ENCODE results near the gene DYDC2. TPM values are rescaled to one million over a fixed set of nuclear protein-coding genes. Genes with fewer than 3 reads are reported as not detected.

Gene DYDC2
- polyA plus RNA-seq, 2 of the 4 experiments (the other 2 are of a cell fraction) = 0.04 TPM; not detected in 1

GRCh38 chr10:80319725-80320290, 36.8 kb upstream of the DYDC2 start:
- Histone ChIP-seq H3K9me3 (no peaks in the 10 kb centered on the region), H3K4me3 (no peak overlapping the region), H3K4me2 (no peak overlapping the region), H3K4me1 (no peaks in the 10 kb centered on the region), H3K27ac (no peak overlapping the region)
- WGBS (ENCODE audit: missing lambda C conversion rate) = 54% methylated on average over 2 of the region's 2 CpGs
- ATAC-seq (no peak; a peak in 1 of 6 replicates), FAIRE-seq (no peak), DNase-seq (ENCODE audit: low read depth in 1 of 2, low spot score in 1 of 2) (no peak)
- TF ChIP-seq ELK1 (IDR thresholded peaks at IDR 0.05; ENCODE audit: low read depth, low read length) (no peak), NR3C1 (IDR thresholded peaks at IDR 0.05) (no peak), ZC3H11A (IDR thresholded peaks at IDR 0.05) (no peak), POLR2A (IDR thresholded peaks at IDR 0.05; ENCODE audit: low read length) (no peak), PHF8 (IDR thresholded peaks at IDR 0.05; ENCODE audit: borderline replicate concordance, low read depth) (no peak), SMC3 (IDR thresholded peaks at IDR 0.05) (no peak), HOXB5 (CRISPR knock-in tag; IDR thresholded peaks at IDR 0.05) (no peak)
- ChIA-PET CTCF (no interaction called here), POLR2A (no interaction called here)

- no peak for DNase-seq (ENCODE audit: low read depth in 1 of 2, low spot score in 1 of 2)
- ChIA-PET POLR2A (no interaction called here), CTCF (no interaction called here)
- FAIRE-seq = no peak
- no peaks in the 10 kb centered on the region for H3K9me3 ChIP-seq
- no peak overlapping the region for H3K4me2 ChIP-seq
- no peaks in the 10 kb centered on the region for H3K4me1 ChIP-seq
- H3K27ac ChIP-seq = no peak overlapping the region
- no peak for TF ChIP-seq MAX (IDR thresholded peaks at IDR 0.05)
- no peak for TF ChIP-seq NR3C1 (IDR thresholded peaks at IDR 0.05)
- no peak for TF ChIP-seq HES2 (IDR thresholded peaks at IDR 0.05)
- no peak overlapping the region for H3K4me3 ChIP-seq
- ATAC-seq = peak; percentile 8 to 30; a peak in 1 of 6 replicates
These were observed 36.2 kb upstream of the DYDC2 start for GRCh38 chr10:80320377-80320776.

- Histone ChIP-seq H3K4me3 (no peak overlapping the region), H3K4me1 (no peaks in the 10 kb centered on the region), H3K27ac (no peak overlapping the region), H3K4me2 (no peak overlapping the region), H3K9me3 (no peaks in the 10 kb centered on the region)
- FAIRE-seq (no peak), ATAC-seq (no peak), DNase-seq (ENCODE audit: low read depth in 1 of 2, low spot score in 1 of 2) (no peak)
- TF ChIP-seq ZNF302 (CRISPR knock-in tag; IDR thresholded peaks at IDR 0.05) (no peak), GATA3 (IDR thresholded peaks at IDR 0.05; ENCODE audit: borderline replicate concordance) (no peak), ZSCAN20 (CRISPR knock-in tag; IDR thresholded peaks at IDR 0.05) (no peak), POLR2A (IDR thresholded peaks at IDR 0.05; ENCODE audit: low read length) (no peak), RCOR1 (IDR thresholded peaks at IDR 0.05; ENCODE audit: low read depth, low read length) (no peak), NR3C1 (IDR thresholded peaks at IDR 0.05) (no peak), ZC3H11A (IDR thresholded peaks at IDR 0.05) (no peak), HEYL (CRISPR knock-in tag; IDR thresholded peaks at IDR 0.05) (no peak), CHD4 (IDR thresholded peaks at IDR 0.05; ENCODE audit: borderline replicate concordance) (no peak), CEBPB (IDR thresholded peaks at IDR 0.05) (no peak), ZFP36 (IDR thresholded peaks at IDR 0.05; ENCODE audit: borderline replicate concordance, partially characterized antibody) (no peak), HOXB5 (CRISPR knock-in tag; IDR thresholded peaks at IDR 0.05) (no peak), NPAS2 (CRISPR knock-in tag; IDR thresholded peaks at IDR 0.05; ENCODE audit: borderline replicate concordance) (no peak), RARB (CRISPR knock-in tag; IDR thresholded peaks at IDR 0.05) (no peak), SREBF2 (IDR thresholded peaks at IDR 0.05) (no peak), RAD21 (conservative IDR thresholded peaks at IDR 0.05 in 1 of 2, IDR thresholded peaks at IDR 0.05 in 1 of 2) (no peak)
- CTCF ChIA-PET = no interaction called here
- POLR2A ChIA-PET = no interaction called here
- WGBS (ENCODE audit: missing lambda C conversion rate) = 59% methylated on average over 5 of the region's 5 CpGs
These were observed 35.4 kb upstream of the DYDC2 start for GRCh38 chr10:80321183-80321582.

GRCh38 chr10:80322158-80322557, 34.4 kb upstream of the DYDC2 start:
- DNase-seq (ENCODE audit: low read depth in 1 of 2, low spot score in 1 of 2) (no peak), ATAC-seq (no peak), FAIRE-seq (no peak)

More at GRCh38 chr10:80322158-80322557, 34.4 kb upstream of the DYDC2 start:
- Histone ChIP-seq H3K4me2 (no peak overlapping the region), H3K4me3 (no peak overlapping the region), H3K4me1 (no peaks in the 10 kb centered on the region), H3K9me3 (no peaks in the 10 kb centered on the region; the same call in 2 of the 3 replicates), H3K27ac (no peak overlapping the region)
- CTCF ChIA-PET = no interaction called here
- POLR2A ChIA-PET = no interaction called here
- no peak for TF ChIP-seq ZSCAN20 (CRISPR knock-in tag; IDR thresholded peaks at IDR 0.05)
- no peak for TF ChIP-seq NR3C1 (IDR thresholded peaks at IDR 0.05)
- TF ChIP-seq E2F6 (IDR thresholded peaks at IDR 0.05; ENCODE audit: borderline replicate concordance, low read depth) = no peak
- peak in 1 of 2 experiments; percentile 22; a peak in 1 of 4 replicates for TF ChIP-seq CEBPB (IDR thresholded peaks at IDR 0.05)
- TF ChIP-seq MAX (IDR thresholded peaks at IDR 0.05) = no peak
- 52% methylated on average over 2 of the region's 2 CpGs for WGBS (ENCODE audit: missing lambda C conversion rate)

All from A549 (cell line).